HUES6 (cell line): ENCODE data around the gene TAAR6.

Experiments used
- H3K27ac ChIP-seq: 2 replicates; pipeline ENCODE4 v1.7.0; 2013; ENCODE audit warnings: low read depth, mild to moderate bottlenecking, low read length, inconsistent platforms
- H3K27me3 ChIP-seq: 2 replicates; pipeline ENCODE4 v1.6.1; 2013; ENCODE audit warnings: low read length; ENCODE audit not compliant: control insufficient read depth, insufficient read depth
- H3K36me3 ChIP-seq: 2 replicates; pipeline ENCODE4 v1.6.1; 2013; ENCODE audit warnings: low read length; ENCODE audit not compliant: control insufficient read depth, insufficient read depth
- H3K4me1 ChIP-seq: 2 replicates; pipeline ENCODE4 v1.6.1; 2013; ENCODE audit warnings: low read length; ENCODE audit not compliant: control insufficient read depth, insufficient read depth
- H3K4me3 ChIP-seq: 2 replicates; pipeline ENCODE4 v1.5.1; 2013; ENCODE audit warnings: low read depth, low read length
- H3K9ac ChIP-seq: one replicate; pipeline ENCODE4 v1.6.1; 2013; ENCODE audit warnings: mild to moderate bottlenecking, low read length
- H3K9me3 ChIP-seq: 2 replicates; pipeline ENCODE4 v1.6.1; 2013; ENCODE audit warnings: low read depth, low read length; ENCODE audit not compliant: control insufficient read depth, insufficient read depth

TAAR6 gene

GRCh38 chr6:132616677-132617076, 46.6 kb downstream of the TAAR6 start:
- no peaks in the 10 kb centered on the region for H3K27me3 ChIP-seq
- H3K36me3 ChIP-seq: no peaks in the 10 kb centered on the region
- H3K9ac ChIP-seq: no peak overlapping the region
- no peaks in the 10 kb centered on the region for H3K9me3 ChIP-seq
- H3K27ac ChIP-seq: no peak overlapping the region
- H3K4me3 ChIP-seq: no peak overlapping the region
- no peaks in the 10 kb centered on the region; the same call in 1 of the 2 replicates for H3K4me1 ChIP-seq
